Esophagus squamous epithelium (tissue), 5 donors: Measurements from ENCODE around the gene HCLS1. TPM values are rescaled to one million over a fixed set of nuclear protein-coding genes. Genes with fewer than 3 reads are reported as not detected.
"Not testable (repeated sequence)": the region's sequence is repeated elsewhere in the genome, so short reads cannot be mapped to it uniquely, and the experiment has no call there.

Experiments used
- DNase-seq: peaks from one replicate; lab custom pipeline; 2025; lab: John Stamatoyannopoulos, UW
- H3K27ac ChIP-seq, 4 donors: fragments of 200-600 bp; sonication (generic); one replicate each; pipeline ENCODE4 v1.5.1; 2016 to 2019; ENCODE audit warnings: mild to moderate bottlenecking in 1 of 4
- H3K27me3 ChIP-seq, 4 donors: fragments of 200-600 bp; sonication (generic); 1 replicate in 3 of 4; 2 replicates in 1 of 4; pipeline versions ENCODE4 v1.5.1 to v1.6.0; 2017 to 2021; ENCODE audit warnings: antibody characterized with exemption in 1 of 4
- H3K36me3 ChIP-seq, 3 donors: fragments of 200-600 bp; sonication (generic); one replicate each; pipeline ENCODE4 v1.5.1; 2016 to 2019
- H3K4me1 ChIP-seq, 3 donors: fragments of 200-600 bp; sonication (generic); one replicate each; pipeline ENCODE4 v1.5.1; 2017 to 2019
- H3K4me3 ChIP-seq, 4 donors: fragments of 200-600 bp; sonication (generic); 1 replicate in 3 of 4; 2 replicates in 1 of 4; pipeline ENCODE4 v1.5.1; 2016 to 2019; ENCODE audit warnings: mild to moderate bottlenecking in 2 of 4, moderate library complexity in 1 of 4
- H3K9me3 ChIP-seq, 3 donors: fragments of 200-600 bp; sonication (generic); one replicate each; pipeline ENCODE4 v1.5.1; 2016 to 2019
- CTCF ChIP-seq, 6 experiments: fragments of 450-650 bp in 4 of 6; fragments of 200-600 bp in 2 of 6; sonication (generic) in 2 of 6; IDR thresholded peaks; one replicate each; pipeline ENCODE4 v1.5.1; 2016 to 2019; ENCODE audit warnings: antibody characterized with exemption in 6 of 6, mild to moderate bottlenecking in 4 of 6, moderate library complexity in 4 of 6
- POLR2A ChIP-seq, 4 donors: fragments of 450-650 bp; IDR thresholded peaks; one replicate each; pipeline ENCODE4 v1.6.1; 2017; ENCODE audit warnings: antibody characterized with exemption in 4 of 4, mild to moderate bottlenecking in 4 of 4, moderate library complexity in 3 of 4
- WGBS, 2 donors: methylation state at CpG; one replicate each; pipeline ENCODE4 v1.1.5; 2018; 5-methylcytosine and 5-hydroxymethylcytosine counted together
- intact Hi-C: fragments of 100-400 bp; cut with DNase I; formaldehyde crosslinking; loops from one replicate; pipeline ENCODE4 v1.15.0; 2022
- total RNA-seq, 4 donors: library from RNA; depleted of rRNA; stranded (reverse); fragments of >200 nt; gene quantifications; one replicate each; pipeline ENCODE4 v1.1.0, GENCODE V29; 2016
- donor health status: DM: yes; HTN: yes; CAD: no.

Gene HCLS1
- total RNA-seq, 4 donors from 2014 or later: 4.4 to 46.7 (median 17.4) TPM

- H3K36me3 ChIP-seq: peaks cover 6 to 96% (median 8%) of the 10 kb centered on the region in 3 donors
- no peak overlapping the region for H3K27ac ChIP-seq
- no peaks in the 10 kb centered on the region for H3K9me3 ChIP-seq
- H3K4me1 ChIP-seq: no peaks in the 10 kb centered on the region
- intact Hi-C loops: no loop called here
- no peaks in the 10 kb centered on the region for H3K27me3 ChIP-seq
- TF ChIP-seq CTCF (IDR thresholded peaks at IDR 0.05) (no peak), POLR2A (IDR thresholded peaks at IDR 0.05) (no peak)
- DNase-seq: no peak
- no peak overlapping the region for H3K4me3 ChIP-seq
- 93 to 100% methylated on average over 2 of the region's 2 CpGs for WGBS, 2 donors
Measured at GRCh38 chr3:121690777-121691405, 30.2 kb upstream of the HCLS1 start.

GRCh38 chr3:121688747-121689146, 28.0 kb upstream of the HCLS1 start:
- DNase-seq, intact Hi-C loops, H3K27me3 ChIP-seq, H3K27ac ChIP-seq, H3K4me1 ChIP-seq, H3K4me3 ChIP-seq: not testable (repeated sequence)
- H3K9me3 ChIP-seq: peaks cover 0 to 13% (median 10%) of the 10 kb centered on the region in 3 donors
- WGBS, 2 donors: no CpG with 5 or more reads among the region's 31 CpGs
- H3K36me3 ChIP-seq: peaks cover 6 to 93% (median 7%) of the 10 kb centered on the region in 3 donors

- Histone ChIP-seq H3K27ac (no peak overlapping the region), H3K4me3 (no peak overlapping the region), H3K9me3 (peaks cover 0 to 13% (median 10%) of the 10 kb centered on the region in 3 donors), H3K4me1 (no peaks in the 10 kb centered on the region), H3K27me3 (no peaks in the 10 kb centered on the region), H3K36me3 (peaks cover 1 to 94% (median 10%) of the 10 kb centered on the region in 3 donors)
- TF ChIP-seq CTCF (IDR thresholded peaks at IDR 0.05) (no peak), POLR2A (IDR thresholded peaks at IDR 0.05) (no peak)
- intact Hi-C loops: no loop called here
- no peak for DNase-seq
- 88 to 93% methylated on average over 1 of the region's 1 CpG for WGBS, 2 donors
Measured at GRCh38 chr3:121681792-121682191, 21.1 kb upstream of the HCLS1 start.

- Histone ChIP-seq H3K36me3 (peaks cover 18 to 100% (median 27%) of the 10 kb centered on the region in 3 donors), H3K9me3 (no peaks in the 10 kb centered on the region), H3K27me3 (no peaks in the 10 kb centered on the region), H3K27ac (no peak overlapping the region), H3K4me1 (no peaks in the 10 kb centered on the region), H3K4me3 (no peak overlapping the region)
- 83 to 97% methylated on average over 2 of the region's 2 CpGs for WGBS, 2 donors
- no peak for TF ChIP-seq POLR2A (IDR thresholded peaks at IDR 0.05)
- no peak for TF ChIP-seq CTCF (IDR thresholded peaks at IDR 0.05)
- no peak for DNase-seq
- intact Hi-C loops: no loop called here
Measured at GRCh38 chr3:121677141-121677540, 16.4 kb upstream of the HCLS1 start.

- TF ChIP-seq POLR2A (IDR thresholded peaks at IDR 0.05) (no peak), CTCF (IDR thresholded peaks at IDR 0.05) (no peak)
- Histone ChIP-seq H3K4me1 (peaks cover 0 to 12% (median 4%) of the 10 kb centered on the region in 3 donors), H3K27me3 (no peaks in the 10 kb centered on the region), H3K4me3 (no peak overlapping the region), H3K9me3 (no peaks in the 10 kb centered on the region), H3K36me3 (peaks cover 11 to 100% (median 44%) of the 10 kb centered on the region in 3 donors), H3K27ac (peak overlapping the region in 1 of 4 donors; percentile 34)
- intact Hi-C loops: no loop called here
- DNase-seq: no peak
Measured at GRCh38 chr3:121670676-121671075, 10.0 kb upstream of the HCLS1 start.
